Tibial nerve (tissue), 4 donors: ENCODE results near the gene PSMC1. TPM values are rescaled to one million over a fixed set of nuclear protein-coding genes. Genes with fewer than 3 reads are reported as not detected.

ENCODE experiments used
- DNase-seq, 2 donors: peaks; one replicate each; pipeline ENCODE4 v3.0.0-alpha.2; 2019; ENCODE audit warnings: low spot score in 2 of 2
- H3K27ac ChIP-seq, 4 donors: fragments of 200-600 bp; sonication (generic) in 3 of 4; one replicate each; pipeline ENCODE4 v1.5.1; 2017 to 2019; ENCODE audit warnings: mild to moderate bottlenecking in 1 of 4
- H3K27me3 ChIP-seq, 2 donors: fragments of 200-600 bp; sonication (generic) in 1 of 2; one replicate each; pipeline versions ENCODE4 v1.5.1 to v1.6.0; 2017 to 2019
- H3K36me3 ChIP-seq, 3 donors: fragments of 200-600 bp; sonication (generic); one replicate each; pipeline ENCODE4 v1.5.1; 2018 to 2019
- H3K4me1 ChIP-seq, 4 donors: fragments of 200-600 bp; sonication (generic) in 3 of 4; one replicate each; pipeline ENCODE4 v1.5.1; 2017 to 2019
- H3K4me3 ChIP-seq, 4 donors: fragments of 200-600 bp; sonication (generic) in 3 of 4; one replicate each; pipeline ENCODE4 v1.5.1; 2017 to 2019; ENCODE audit warnings: mild to moderate bottlenecking in 1 of 4, moderate library complexity in 1 of 4
- H3K9me3 ChIP-seq, 4 donors: fragments of 200-600 bp; sonication (generic) in 3 of 4; one replicate each; pipeline ENCODE4 v1.5.1; 2017 to 2019
- CTCF ChIP-seq, 5 experiments: fragments of 200-600 bp in 3 of 5; fragments of 450-650 bp in 2 of 5; sonication (generic) in 3 of 5; IDR thresholded peaks; one replicate each; pipeline ENCODE4 v1.5.1; 2016 to 2019; ENCODE audit warnings: antibody characterized with exemption in 5 of 5, mild to moderate bottlenecking in 3 of 5, moderate library complexity in 2 of 5
- EP300 ChIP-seq, 2 donors: sonication (generic); formaldehyde crosslinking; IDR thresholded peaks; one replicate each; pipeline ENCODE4 v1.6.1; 2017; ENCODE audit warnings: antibody characterized with exemption in 2 of 2, mild to moderate bottlenecking in 1 of 2
- POLR2A ChIP-seq, 2 donors: fragments of 450-650 bp; IDR thresholded peaks; one replicate each; pipeline ENCODE4 v1.6.1; 2017; ENCODE audit warnings: antibody characterized with exemption in 2 of 2, mild to moderate bottlenecking in 2 of 2, moderate library complexity in 2 of 2
- WGBS, 2 donors: methylation state at CpG; one replicate each; pipeline ENCODE4 v1.1.5; 2018; 5-methylcytosine and 5-hydroxymethylcytosine counted together
- total RNA-seq, 4 donors: library from RNA; depleted of rRNA; stranded (reverse); fragments of >200 nt; gene quantifications; one replicate each; pipeline ENCODE4 v1.1.0, GENCODE V29; 2016

The PSMC1 gene
- total RNA-seq, 4 donors from 2014 or later: 48.9 to 108 (median 76.8) TPM

- no peaks in the 10 kb centered on the region for H3K27me3 ChIP-seq
- peaks cover 0 to 17% (median 5%) of the 10 kb centered on the region in 4 donors for H3K4me1 ChIP-seq
- 87 to 88% methylated on average over 11 of the region's 11 CpGs for WGBS, 2 donors
- no peak overlapping the region for H3K4me3 ChIP-seq
- H3K36me3 ChIP-seq: peaks cover 0 to 84% (median 3%) of the 10 kb centered on the region in 3 donors
- H3K9me3 ChIP-seq: no peaks in the 10 kb centered on the region
- TF ChIP-seq POLR2A (IDR thresholded peaks at IDR 0.05) (no peak), EP300 (IDR thresholded peaks at IDR 0.05) (no peak), CTCF (IDR thresholded peaks at IDR 0.05) (no peak)
- no peak for DNase-seq
- H3K27ac ChIP-seq: no peak overlapping the region
These were observed 37.7 kb downstream of the PSMC1 start for GRCh38 chr14:90293766-90294730.

- Histone ChIP-seq H3K4me1 (peaks cover 0 to 12% (median 4%) of the 10 kb centered on the region in 4 donors), H3K9me3 (no peaks in the 10 kb centered on the region), H3K27ac (no peak overlapping the region), H3K4me3 (no peak overlapping the region), H3K36me3 (peaks cover 0 to 75% (median 0%) of the 10 kb centered on the region in 3 donors), H3K27me3 (no peaks in the 10 kb centered on the region)
- no peak for TF ChIP-seq CTCF (IDR thresholded peaks at IDR 0.05)
- no peak for TF ChIP-seq POLR2A (IDR thresholded peaks at IDR 0.05)
- TF ChIP-seq EP300 (IDR thresholded peaks at IDR 0.05): no peak
- no peak for DNase-seq
- WGBS, 2 donors: 67% methylated on average over 2 of the region's 2 CpGs
These were observed 38.5 kb downstream of the PSMC1 start for GRCh38 chr14:90294872-90295271.

- Histone ChIP-seq H3K27ac (peak overlapping the region in 2 of 4 donors; percentile 56 to 59), H3K4me1 (peaks cover 0 to 22% (median 4%) of the 10 kb centered on the region in 4 donors), H3K27me3 (no peaks in the 10 kb centered on the region), H3K36me3 (peaks cover 0 to 64% (median 0%) of the 10 kb centered on the region in 3 donors), H3K9me3 (no peaks in the 10 kb centered on the region), H3K4me3 (no peak overlapping the region)
- TF ChIP-seq CTCF (IDR thresholded peaks at IDR 0.05) (no peak), POLR2A (IDR thresholded peaks at IDR 0.05) (no peak)
- WGBS, 2 donors: 45 to 55% methylated on average over 5 of the region's 5 CpGs
- DNase-seq: no peak
These were observed 39.6 kb downstream of the PSMC1 start for GRCh38 chr14:90295870-90296516.

- WGBS, 2 donors: 88 to 92% methylated on average over 7 of the region's 7 CpGs
- Histone ChIP-seq H3K4me1 (peaks cover 0 to 28% (median 8%) of the 10 kb centered on the region in 4 donors), H3K9me3 (no peaks in the 10 kb centered on the region), H3K27me3 (no peaks in the 10 kb centered on the region), H3K27ac (peak overlapping the region in 2 of 4 donors; percentile 56 to 59), H3K36me3 (peaks cover 0 to 58% (median 0%) of the 10 kb centered on the region in 3 donors), H3K4me3 (no peak overlapping the region)
- DNase-seq: no peak
- TF ChIP-seq CTCF (IDR thresholded peaks at IDR 0.05) (no peak), EP300 (IDR thresholded peaks at IDR 0.05) (no peak), POLR2A (IDR thresholded peaks at IDR 0.05) (no peak)
These were observed 40.3 kb downstream of the PSMC1 start for GRCh38 chr14:90296641-90297040.
